Heart right ventricle (tissue), 16 donors: ENCODE data around the gene GNAI1. TPM values are rescaled to one million over a fixed set of nuclear protein-coding genes. Genes with fewer than 3 reads are reported as not detected.

Experiments
- ATAC-seq, 8 donors: fragments of 200-7000 bp; cut with Tn5 transposase; one replicate each; pipeline ENCODE4 v1.9.1; 2020; ENCODE audit warnings: mild to moderate bottlenecking in 8 of 8, moderate library complexity in 8 of 8, moderate number of reproducible peaks in 1 of 8
- DNase-seq, 2 donors: peaks; one replicate each; pipeline ENCODE4 v3.0.0-alpha.2; 2020
- H3K27ac ChIP-seq, 10 donors: fragments of 200-600 bp; sonication (generic) in 2 of 10; one replicate each; pipeline versions ENCODE4 v1.5.0 to v1.8.0; 2020 to 2022; ENCODE audit warnings: mild to moderate bottlenecking in 3 of 10
- H3K27me3 ChIP-seq, 7 donors: fragments of 200-600 bp; one replicate each; pipeline ENCODE4 v1.8.0; 2021 to 2022; ENCODE audit warnings: mild to moderate bottlenecking in 2 of 7
- H3K36me3 ChIP-seq, 9 donors: fragments of 200-600 bp; sonication (generic) in 1 of 9; one replicate each; pipeline versions ENCODE4 v1.5.0 to v1.8.0; 2020 to 2022; ENCODE audit warnings: mild to moderate bottlenecking in 2 of 9
- H3K4me1 ChIP-seq, 9 donors: fragments of 200-600 bp; sonication (generic) in 1 of 9; one replicate each; pipeline versions ENCODE4 v1.5.0 to v1.8.0; 2020 to 2022; ENCODE audit warnings: mild to moderate bottlenecking in 4 of 9
- H3K4me3 ChIP-seq, 10 donors: fragments of 200-600 bp; sonication (generic) in 2 of 10; one replicate each; pipeline versions ENCODE4 v1.5.0 to v1.8.0; 2020 to 2022; ENCODE audit warnings: mild to moderate bottlenecking in 7 of 10, moderate library complexity in 2 of 10
- H3K9me3 ChIP-seq, 11 donors: fragments of 200-600 bp in 10 of 11; sonication (generic) in 2 of 11; one replicate each; pipeline versions ENCODE4 v1.5.0 to v1.8.0; 2013 to 2022; ENCODE audit warnings: mild to moderate bottlenecking in 2 of 11, control low read depth in 1 of 11, moderate library complexity in 1 of 11
- CTCF ChIP-seq, 9 donors: fragments of 200-600 bp; sonication (generic) in 2 of 9; IDR thresholded peaks; one replicate each; pipeline versions ENCODE4 v1.5.0 to v1.8.0; 2021 to 2022; ENCODE audit warnings: antibody characterized with exemption in 9 of 9, mild to moderate bottlenecking in 5 of 9, moderate library complexity in 1 of 9
- WGBS, 2 donors: extraction: QIAGEN DNeasy Blood & Tissue Kit; methylation state at CpG; one replicate each; pipeline ENCODE4 v1.1.7; 2013; ENCODE audit warnings: inconsistent platforms in 1 of 2; 5-methylcytosine and 5-hydroxymethylcytosine counted together
- intact Hi-C, 10 donors: fragments of 100-400 bp; cut with DNase I; formaldehyde crosslinking; loops; one replicate each; pipeline versions ENCODE4 v1.11.1 to v1.14.2; 2022
- polyA plus RNA-seq, 2 donors: library from polyadenylated mRNA; stranded (reverse); fragments of 200-250 nt; gene quantifications; one replicate each; pipeline ENCODE4 v1.2.3, GENCODE V29; 2013
- total RNA-seq, 10 donors: library from RNA; stranded (reverse); fragmentation: NEBNext Ultra II Directional in 3 of 10; extraction: Animal tissue kit (Norgen Biotek cat#: 25700) in 3 of 10; gene quantifications; one replicate each; pipeline versions ENCODE4 v1.2.1 to v1.2.4, GENCODE V29; 2021 to 2023
- donor health status: Arrhythmogenic right ventricular cardiomyopathy.
- donor health status: ischemic (EF 13 %, LVEDD 7.1; RV severe dilation, severe dysfunction).
- donor health status: healthy with polysubstance abuse.
- donor health status: DM: no; HTN: yes; CAD: no.
- donor health status: DM: no; HTN: no; CAD: no.
- donor health status: ischemic (EF 25% LVEDD 6.9; RV normal size, moderate dysfunction).
- donor health status: ischemic (EF 25% LVEDD 5.7; RV mildly dilated, moderate dysfunction).
- donor health status: healthy.
- donor health status: DM: yes; HTN: yes; CAD: no.
- donor health status: Ischemic cardiomyopathy.
- donor health status: ischemic (EF 35%, LVEDD 5.7; RV mildly dilated, moderate dysfunction).
- donor health status: nonischemic (EF 11% LVEDD 7.7; RV severe dilation, severe dysfunction).
- donor health status: DM: yes; HTN: yes; CAD: no.
- donor health status: PGD.
- donor health status: ischemic (EF 29% LVEDD 5.4; RV normal size, mild dysfunction).
- donor health status: nonischemic (EF 23%, LVEDD 6.1; RV moderate dilation, normal function).

The GNAI1 gene
- total and polyA plus RNA-seq, 12 donors: 5.5 to 19.9 (median 12.5) TPM

GRCh38 chr7:80107278-80107677, 27.4 kb upstream of the GNAI1 start:
- intact Hi-C loops: no loop called here

GRCh38 chr7:80110376-80110775, 24.3 kb upstream of the GNAI1 start:
- peaks cover 0 to 19% (median 9%) of the 10 kb centered on the region in 9 donors for H3K4me1 ChIP-seq
- no peak for TF ChIP-seq CTCF (IDR thresholded peaks at IDR 0.05)
- H3K27ac ChIP-seq: no peak overlapping the region
- intact Hi-C loops: no loop called here
- H3K27me3 ChIP-seq: no peaks in the 10 kb centered on the region
- DNase-seq (no peak), ATAC-seq (no peak)
- WGBS, 2 donors: 89 to 90% methylated on average over 5 of the region's 5 CpGs
- no peaks in the 10 kb centered on the region for H3K36me3 ChIP-seq
- H3K9me3 ChIP-seq: no peaks in the 10 kb centered on the region
- no peak overlapping the region for H3K4me3 ChIP-seq

More at GRCh38 chr7:80107278-80107677, 27.4 kb upstream of the GNAI1 start:
- H3K4me3 ChIP-seq: no peak overlapping the region
- TF ChIP-seq CTCF (IDR thresholded peaks at IDR 0.05): no peak
- no peak overlapping the region for H3K27ac ChIP-seq
- no peaks in the 10 kb centered on the region for H3K27me3 ChIP-seq
- WGBS, 2 donors: 64 to 71% methylated on average over 1 of the region's 1 CpG
- H3K9me3 ChIP-seq: peaks cover 0 to 2% (median 0%) of the 10 kb centered on the region in 11 donors
- ATAC-seq (no peak), DNase-seq (no peak)
- no peaks in the 10 kb centered on the region for H3K36me3 ChIP-seq
- peaks cover 0 to 19% (median 9%) of the 10 kb centered on the region in 9 donors for H3K4me1 ChIP-seq

- intact Hi-C loops: no loop called here
These were observed 20.5 kb upstream of the GNAI1 start for GRCh38 chr7:80114159-80114558.

GRCh38 chr7:80124526-80125264, 9.9 kb upstream of the GNAI1 start:
- no peaks in the 10 kb centered on the region for H3K9me3 ChIP-seq
- TF ChIP-seq CTCF (IDR thresholded peaks at IDR 0.05): no peak
- no peak for ATAC-seq
- no peak for DNase-seq
- no peaks in the 10 kb centered on the region for H3K27me3 ChIP-seq
- H3K27ac ChIP-seq: no peak overlapping the region
- intact Hi-C loops: no loop called here
- H3K36me3 ChIP-seq: no peaks in the 10 kb centered on the region
- no peak overlapping the region for H3K4me3 ChIP-seq
- peaks cover 0 to 4% (median 0%) of the 10 kb centered on the region in 9 donors for H3K4me1 ChIP-seq
- WGBS, 2 donors: 65 to 72% methylated on average over 4 of the region's 4 CpGs

More at GRCh38 chr7:80114159-80114558, 20.5 kb upstream of the GNAI1 start:
- no peak for TF ChIP-seq CTCF (IDR thresholded peaks at IDR 0.05)
- Histone ChIP-seq H3K36me3 (no peaks in the 10 kb centered on the region), H3K9me3 (no peaks in the 10 kb centered on the region), H3K4me3 (no peak overlapping the region), H3K4me1 (no peaks in the 10 kb centered on the region), H3K27me3 (no peaks in the 10 kb centered on the region), H3K27ac (no peak overlapping the region)
- 82 to 83% methylated on average over 4 of the region's 4 CpGs for WGBS, 2 donors
- DNase-seq (no peak), ATAC-seq (no peak)
